ENCODE measurements around the gene PMP22.
"Not testable (repeated sequence)": the region's sequence is repeated elsewhere in the genome, so short reads cannot be mapped to it uniquely, and the experiment has no call there.

Gene PMP22

GRCh38 chr17:15255713-15256454, 9.2 kb downstream of the PMP22 start:
- DNase-seq (ENCODE audit: low read depth in 3 of 3), result no peak

DNA sequence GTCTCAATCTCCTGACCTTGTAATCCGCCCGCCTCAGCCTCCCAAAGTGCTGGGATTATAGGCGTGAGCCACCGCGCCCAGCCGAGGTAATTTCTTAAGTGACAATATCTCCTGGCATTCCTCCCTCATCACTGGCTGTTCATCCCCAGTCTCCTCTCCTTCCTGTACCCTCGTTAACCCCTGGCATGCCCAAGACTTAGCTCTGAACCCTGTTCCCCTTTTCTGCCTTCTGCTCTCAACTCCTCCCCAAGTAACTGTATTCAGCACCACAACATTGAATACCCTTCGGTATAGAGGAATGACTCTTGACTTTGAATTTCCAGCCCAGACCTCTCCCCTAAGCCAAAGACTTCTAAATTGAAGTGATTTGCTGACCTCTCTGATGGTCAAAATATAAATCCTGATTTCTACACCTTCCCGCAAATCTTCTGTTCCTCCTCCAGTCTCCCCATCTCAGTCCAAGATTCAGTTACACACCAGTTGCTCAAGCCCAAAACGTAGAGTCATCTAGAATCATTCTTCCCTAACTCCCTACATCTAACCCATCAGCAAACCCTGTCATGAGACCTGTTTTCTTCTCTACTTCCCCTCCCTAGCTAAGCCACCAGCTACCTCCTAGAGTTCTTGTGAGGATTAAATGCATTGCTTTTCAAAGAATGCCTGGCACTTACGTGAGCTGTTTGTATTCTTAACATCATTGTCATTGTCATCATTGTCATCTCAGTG, 14.8 kb downstream of the PMP22 start:
- no peak for DNase-seq (ENCODE audit: low read depth in 3 of 3)

DNA sequence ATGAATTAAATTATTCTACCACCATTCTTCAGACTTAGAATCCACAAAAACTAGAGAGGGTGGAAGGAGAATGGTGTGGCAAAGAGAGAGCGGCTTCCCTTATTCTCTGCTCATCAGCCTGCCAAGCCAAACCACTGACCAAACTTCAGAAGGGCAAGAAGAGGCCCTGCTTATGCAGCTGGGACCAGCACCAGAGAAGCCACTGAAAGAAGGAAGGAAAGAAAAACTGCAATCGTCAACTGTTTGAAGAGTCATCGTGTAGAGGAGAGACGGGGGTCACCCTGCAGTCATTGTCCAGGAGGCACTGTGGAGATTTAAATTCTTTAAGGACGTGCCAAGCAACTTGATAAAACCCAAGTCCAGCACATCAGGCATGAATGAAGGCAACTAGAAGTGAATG, 15.6 kb downstream of the PMP22 start:
- no peak for DNase-seq (ENCODE audit: low read depth in 3 of 3)

DNA sequence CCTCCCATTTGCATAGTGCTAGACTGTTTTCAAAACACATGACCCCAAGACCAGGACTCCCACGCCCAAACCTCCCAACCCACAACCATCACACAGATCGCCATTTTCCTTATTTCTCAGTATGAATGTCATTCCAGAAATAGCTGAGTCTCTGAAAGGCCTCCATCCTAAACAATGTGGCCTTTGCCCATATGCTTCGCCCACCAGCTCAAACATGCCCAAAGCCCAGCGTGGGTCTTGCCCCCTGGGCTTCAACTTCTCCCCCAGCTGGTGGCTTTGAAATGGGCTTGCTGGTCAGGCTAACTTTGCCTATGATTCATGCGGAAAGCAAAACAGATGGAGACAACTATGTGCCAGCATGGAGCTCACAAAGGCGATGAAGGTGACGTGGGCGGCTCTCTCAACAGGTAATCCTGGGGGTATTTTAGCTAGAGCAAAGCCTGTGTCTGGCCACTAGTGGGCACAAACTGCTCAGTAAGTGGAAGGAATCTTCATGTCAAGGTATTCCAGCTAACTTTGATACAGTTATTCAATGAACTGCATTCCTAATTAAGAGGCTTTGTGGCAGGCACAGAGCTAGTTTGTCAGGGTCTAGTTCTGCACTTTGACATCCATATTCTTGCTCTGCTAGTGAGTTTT, 17.1 kb downstream of the PMP22 start:
- no peak for DNase-seq (ENCODE audit: low read depth in 3 of 3)

- no peak for DNase-seq (ENCODE audit: low read depth in 3 of 3)
These were observed 20.1 kb downstream of the PMP22 start for GRCh38 chr17:15245054-15245453.

GRCh38 chr17:15240644-15241043, 24.5 kb downstream of the PMP22 start:
- DNase-seq (ENCODE audit: low read depth in 3 of 3), result no peak

GRCh38 chr17:15239491-15239890, 25.6 kb downstream of the PMP22 start:
- DNase-seq (ENCODE audit: low read depth in 3 of 3), result no peak

DNA sequence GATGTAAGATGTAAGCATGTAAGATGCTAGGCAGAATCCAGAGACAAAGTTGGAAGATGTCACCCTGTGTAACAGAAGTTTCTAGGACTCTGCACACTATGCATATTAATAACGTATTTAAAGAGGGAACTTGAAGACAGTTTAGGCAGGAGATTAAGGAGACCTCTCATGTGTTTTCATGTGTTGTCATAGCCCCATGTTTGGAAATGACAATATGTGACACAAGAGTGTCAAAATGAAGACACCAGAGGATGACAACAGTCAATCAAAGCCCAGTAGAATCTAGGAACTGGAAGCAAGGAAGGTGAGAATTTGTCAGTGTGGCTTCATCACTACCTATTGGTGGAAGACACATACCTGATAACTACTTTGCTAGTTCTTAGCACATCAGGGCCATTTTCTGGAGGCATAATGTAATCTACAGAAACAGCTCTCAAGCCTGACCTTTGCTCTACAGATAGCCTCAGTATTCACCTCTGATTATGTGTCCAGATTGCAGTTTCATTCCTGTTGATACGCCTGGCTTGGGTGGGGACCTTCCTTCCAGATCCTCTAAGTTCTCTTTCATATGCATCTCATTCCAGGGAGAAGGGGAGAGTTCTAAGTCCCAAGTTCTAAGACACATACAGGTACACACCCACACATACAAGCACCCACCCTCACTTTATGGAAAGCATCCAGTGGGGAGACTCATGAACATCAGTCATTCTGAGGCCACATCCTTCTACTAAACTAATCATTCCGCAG, 26.3 kb downstream of the PMP22 start:
- no peak for DNase-seq (ENCODE audit: low read depth in 3 of 3)

DNA sequence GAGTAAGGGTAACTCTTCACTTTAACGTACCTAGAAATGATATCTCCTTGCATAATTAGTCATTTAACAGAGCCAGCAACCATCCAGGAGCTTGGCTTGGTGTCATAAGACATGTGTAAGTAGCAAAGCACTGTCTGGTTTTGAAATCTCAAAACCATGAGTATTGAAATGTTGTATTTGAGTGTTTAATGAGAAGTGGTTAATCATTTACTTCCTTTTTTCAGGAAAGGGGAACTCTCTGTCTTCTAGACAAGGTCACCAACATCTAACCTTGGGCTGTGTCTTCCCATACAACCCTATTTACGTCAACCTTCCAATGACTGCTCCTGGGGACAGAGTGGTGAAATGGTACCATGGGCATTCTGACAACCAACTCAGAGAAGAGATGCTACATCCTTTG, 27.1 kb downstream of the PMP22 start:
- no peak for DNase-seq (ENCODE audit: low read depth in 3 of 3)

DNA sequence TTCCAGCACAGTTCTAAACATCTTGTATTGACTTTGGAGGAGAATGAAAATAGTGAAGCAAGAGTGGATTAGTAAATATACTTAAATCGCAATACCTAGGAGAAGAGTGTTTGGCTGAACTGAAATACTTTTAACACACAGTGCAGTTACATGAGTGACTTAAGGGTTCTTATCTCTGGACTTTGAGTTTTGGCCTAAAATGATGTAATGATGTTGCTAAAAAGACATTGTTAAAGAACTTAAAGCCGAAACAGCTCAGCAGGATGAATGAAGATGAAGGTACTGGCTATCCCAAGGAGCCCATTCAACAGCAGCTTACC, 28.1 kb downstream of the PMP22 start:
- DNase-seq (ENCODE audit: low read depth in 3 of 3), result no peak

DNA sequence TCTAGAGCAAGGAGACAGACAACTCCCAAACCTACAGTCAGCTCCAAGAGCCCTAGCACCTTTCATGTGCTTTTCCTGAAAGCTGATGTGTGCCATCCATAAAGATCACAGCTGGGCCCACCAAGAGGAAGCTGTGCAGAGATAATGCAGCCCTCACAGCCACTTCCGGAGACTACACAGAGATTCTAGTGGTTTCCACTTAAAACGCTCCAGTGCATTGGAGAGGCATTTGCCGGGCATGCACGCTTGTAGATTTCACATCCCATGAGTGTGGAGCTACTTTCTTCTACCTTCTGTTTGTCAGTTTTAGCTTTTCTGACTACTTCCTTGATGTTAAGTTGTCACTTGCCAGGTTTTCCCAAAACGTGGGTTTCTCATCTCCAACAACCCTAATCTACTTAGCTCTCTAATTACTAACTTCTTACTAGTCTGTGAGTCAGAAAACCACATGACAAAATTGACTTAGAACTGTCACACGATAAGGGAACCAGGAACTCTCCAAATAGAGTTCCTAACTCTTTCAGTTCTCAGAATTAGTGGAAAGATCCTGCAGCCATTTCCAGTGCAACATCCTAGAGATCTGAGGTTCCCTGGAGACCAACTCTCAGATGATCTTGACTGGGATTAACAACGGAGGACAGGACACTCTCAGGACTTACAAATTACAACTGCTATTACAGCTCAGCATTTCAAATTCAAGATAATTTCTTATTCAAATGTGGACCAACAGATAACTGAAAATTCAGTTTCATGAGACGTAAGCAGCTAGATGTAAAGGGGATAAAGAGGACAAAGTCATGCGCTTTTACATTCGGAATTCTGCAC, 28.6 kb downstream of the PMP22 start:
- no peak for DNase-seq (ENCODE audit: low read depth in 3 of 3)

- DNase-seq (ENCODE audit: low read depth in 3 of 3), result no peak
These were observed 31.2 kb downstream of the PMP22 start for GRCh38 chr17:15233971-15234370.

DNA sequence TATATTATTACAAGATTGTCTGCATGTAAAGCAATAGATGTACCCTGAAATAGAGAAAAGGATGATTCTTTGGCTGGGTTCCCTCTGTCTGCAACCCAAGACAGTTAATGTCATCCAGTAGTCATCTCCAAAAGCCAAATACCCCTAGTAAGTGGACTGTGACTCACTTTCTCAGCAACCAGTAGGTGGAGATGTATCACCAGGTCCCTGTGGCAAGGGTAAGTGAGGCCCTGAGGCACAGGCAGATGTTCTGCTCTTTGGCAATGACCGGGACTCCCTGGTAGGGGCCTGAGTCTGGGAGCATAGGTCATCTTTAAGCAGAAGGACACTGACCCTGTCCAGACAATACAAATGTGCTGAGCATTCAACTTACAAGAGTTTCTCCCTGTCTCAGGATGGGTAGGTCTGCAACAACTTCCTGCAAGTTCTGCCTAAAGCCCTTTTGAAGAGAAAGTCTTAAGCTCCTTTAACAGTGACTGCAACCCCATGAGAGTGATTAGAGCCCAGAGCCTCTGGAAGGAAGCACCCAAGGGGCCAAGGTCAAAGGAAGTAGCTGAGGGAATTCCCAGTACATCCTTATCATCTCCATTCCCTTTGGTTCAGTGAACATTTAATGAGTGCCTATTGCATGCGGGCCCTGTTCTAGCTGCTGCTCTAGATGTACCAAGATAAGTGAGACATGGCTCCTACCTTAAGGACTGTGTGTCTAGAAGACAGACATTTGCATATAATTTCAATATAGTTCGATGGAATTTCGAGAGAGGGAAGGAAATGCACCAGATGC, 31.9 kb downstream of the PMP22 start:
- no peak for DNase-seq (ENCODE audit: low read depth in 3 of 3)

GRCh38 chr17:15232517-15232915, 32.6 kb downstream of the PMP22 start:
- no peak for DNase-seq (ENCODE audit: low read depth in 3 of 3)

DNA sequence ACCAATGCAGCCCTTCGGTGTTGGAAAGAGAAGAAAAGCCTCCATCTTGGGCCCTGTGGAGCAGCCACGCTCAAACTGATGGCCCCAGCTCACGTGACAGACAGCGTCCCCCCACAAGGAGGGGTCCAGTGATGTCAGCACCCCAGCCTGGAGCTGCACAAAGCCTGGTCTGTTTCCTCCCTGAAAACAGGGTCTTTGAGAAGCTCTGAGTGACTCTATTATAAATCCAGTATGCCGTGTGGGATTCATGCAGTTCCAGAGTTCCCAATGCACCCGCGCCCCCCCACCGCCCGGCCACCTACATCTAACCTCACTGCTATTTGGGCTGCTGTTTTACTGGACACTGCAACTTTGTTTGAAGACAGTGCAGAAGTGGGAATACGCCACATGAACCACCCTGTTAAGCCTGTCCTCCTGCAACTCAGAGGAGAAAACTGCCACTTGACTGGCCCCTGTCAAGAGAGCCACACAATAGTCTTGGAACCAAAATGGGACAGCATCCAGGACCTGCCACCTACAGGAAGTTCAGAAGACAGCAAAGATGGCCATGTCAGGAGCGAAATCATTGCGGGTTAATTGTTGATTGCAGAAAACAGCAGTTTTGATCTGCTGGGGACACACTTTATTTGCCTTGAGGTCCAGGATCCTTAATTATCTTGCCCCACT, 33.1 kb downstream of the PMP22 start:
- DNase-seq (ENCODE audit: low read depth in 3 of 3), result no peak

- no peak for DNase-seq (ENCODE audit: low read depth in 3 of 3)
These were observed 34.3 kb downstream of the PMP22 start for GRCh38 chr17:15230866-15231265.

DNA sequence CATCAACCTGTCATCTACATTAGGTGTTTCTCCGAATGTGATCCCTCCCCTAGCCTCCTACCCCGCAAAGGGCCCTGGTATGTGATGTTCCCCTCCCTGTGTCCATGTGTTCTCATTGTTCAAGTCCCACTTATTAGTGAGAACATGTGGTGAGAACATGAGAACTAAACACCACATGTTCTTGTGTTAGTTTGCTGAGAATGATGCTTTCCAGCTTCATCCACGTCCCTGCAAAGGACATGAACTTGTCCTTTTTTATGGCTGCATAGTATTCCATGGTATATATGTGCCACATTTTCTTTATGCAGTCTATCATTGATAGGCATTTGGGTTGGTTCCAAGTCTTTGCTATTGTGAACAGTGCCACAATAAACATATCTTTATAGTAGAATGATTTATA, 43.3 kb downstream of the PMP22 start:
- not testable (repeated sequence) for DNase-seq (ENCODE audit: low read depth in 3 of 3)

- DNase-seq (ENCODE audit: low read depth in 3 of 3), result no peak
These were observed 44.3 kb downstream of the PMP22 start for GRCh38 chr17:15220785-15221184.

DNA sequence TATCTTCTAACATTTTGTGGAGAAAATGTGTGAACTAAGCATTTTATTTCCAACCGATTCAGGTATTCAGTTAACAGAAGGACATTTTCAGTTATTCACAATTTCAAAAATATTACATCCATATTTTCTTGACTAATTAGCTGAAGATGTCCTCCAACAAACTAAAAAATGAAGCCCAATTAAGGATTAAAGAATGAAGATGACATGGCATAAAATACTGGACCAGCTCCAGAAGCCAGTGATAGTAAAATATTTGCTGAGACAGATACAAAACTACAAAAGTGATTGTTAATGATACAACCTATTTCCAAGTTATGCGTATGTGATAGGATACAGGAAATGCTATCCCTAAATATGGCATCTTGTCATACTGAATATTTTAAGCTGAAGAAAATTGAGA, 48.6 kb downstream of the PMP22 start:
- DNase-seq (ENCODE audit: low read depth in 3 of 3), result no peak

GRCh38 chr17:15213381-15214087, 51.6 kb downstream of the PMP22 start:
- no peak for DNase-seq (ENCODE audit: low read depth in 3 of 3)

Data from stimulated activated CD4-positive, alpha-beta T cell treated with anti-CD3 and anti-CD28 coated beads, TNF-alpha, amount 100 ng/mL, for 4 hours (primary cell).